Measurements from ENCODE around the gene PTPN7.
"Not testable (repeated sequence)": the region's sequence is repeated elsewhere in the genome, so short reads cannot be mapped to it uniquely, and the experiment has no call there.

Gene PTPN7

GRCh38 chr1:202129453-202130296 is 30.7 kb downstream of the PTPN7 start:
- DNase-seq = peak; percentile 67

DNA sequence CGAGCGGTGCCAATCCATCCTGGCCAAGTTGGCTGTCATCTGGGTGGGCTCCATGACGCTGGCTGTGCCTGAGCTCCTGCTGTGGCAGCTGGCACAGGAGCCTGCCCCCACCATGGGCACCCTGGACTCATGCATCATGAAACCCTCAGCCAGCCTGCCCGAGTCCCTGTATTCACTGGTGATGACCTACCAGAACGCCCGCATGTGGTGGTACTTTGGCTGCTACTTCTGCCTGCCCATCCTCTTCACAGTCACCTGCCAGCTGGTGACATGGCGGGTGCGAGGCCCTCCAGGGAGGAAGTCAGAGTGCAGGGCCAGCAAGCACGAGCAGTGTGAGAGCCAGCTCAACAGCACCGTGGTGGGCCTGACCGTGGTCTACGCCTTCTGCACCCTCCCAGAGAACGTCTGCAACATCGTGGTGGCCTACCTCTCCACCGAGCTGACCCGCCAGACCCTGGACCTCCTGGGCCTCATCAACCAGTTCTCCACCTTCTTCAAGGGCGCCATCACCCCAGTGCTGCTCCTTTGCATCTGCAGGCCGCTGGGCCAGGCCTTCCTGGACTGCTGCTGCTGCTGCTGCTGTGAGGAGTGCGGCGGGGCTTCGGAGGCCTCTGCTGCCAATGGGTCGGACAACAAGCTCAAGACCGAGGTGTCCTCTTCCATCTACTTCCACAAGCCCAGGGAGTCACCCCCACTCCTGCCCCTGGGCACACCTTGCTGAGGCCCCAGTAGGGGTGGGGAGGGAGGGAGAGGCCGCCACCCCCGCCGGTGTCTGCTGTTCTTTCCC is 32.4 kb downstream of the PTPN7 start:
- no peak for DNase-seq

- no peak for DNase-seq
Observed at GRCh38 chr1:202127061-202127460, 33.3 kb downstream of the PTPN7 start.

GRCh38 chr1:202126426-202126825 is 34.0 kb downstream of the PTPN7 start:
- DNase-seq = no peak

DNA sequence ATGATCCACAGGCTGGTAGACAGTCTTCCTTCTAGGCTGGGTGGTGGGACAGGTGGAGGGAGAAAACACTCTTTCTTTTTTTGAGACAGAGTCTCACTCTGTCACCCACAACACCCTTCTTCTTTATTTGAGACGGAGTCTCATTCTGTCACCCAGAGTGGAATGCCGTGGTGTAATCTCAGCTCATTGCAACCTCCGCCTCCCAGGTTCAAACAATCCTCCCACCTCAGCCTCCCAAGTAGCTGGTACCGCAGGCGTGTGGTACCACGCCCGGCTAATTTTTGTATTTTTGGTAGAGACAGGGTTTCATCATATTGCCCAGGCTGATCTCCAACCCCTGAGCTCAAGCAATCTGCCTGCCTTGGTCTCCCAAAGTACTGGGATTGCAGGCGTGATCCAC is 34.8 kb downstream of the PTPN7 start:
- DNase-seq = no peak

DNA sequence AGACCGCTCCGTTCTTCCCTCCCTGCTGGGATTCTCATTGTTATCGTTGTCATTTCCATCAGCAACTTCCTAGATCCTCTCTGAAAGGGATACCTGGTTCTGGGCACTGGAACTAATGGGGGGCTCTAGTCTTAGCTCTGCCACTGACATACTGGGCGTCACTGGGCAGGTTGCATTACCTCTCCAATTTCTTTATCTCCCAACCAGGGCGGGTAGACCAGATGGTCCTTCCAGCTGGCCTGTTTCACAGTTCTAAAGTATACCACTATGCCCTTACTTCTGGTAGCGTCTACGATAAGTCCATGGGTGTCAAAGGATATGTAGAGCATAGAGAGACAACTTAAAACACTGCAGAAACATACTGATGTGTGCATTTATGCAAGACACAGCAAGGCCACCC is 36.3 kb downstream of the PTPN7 start:
- DNase-seq = no peak

- no peak for DNase-seq
Observed at GRCh38 chr1:202123336-202123813, 37.0 kb downstream of the PTPN7 start.

DNA sequence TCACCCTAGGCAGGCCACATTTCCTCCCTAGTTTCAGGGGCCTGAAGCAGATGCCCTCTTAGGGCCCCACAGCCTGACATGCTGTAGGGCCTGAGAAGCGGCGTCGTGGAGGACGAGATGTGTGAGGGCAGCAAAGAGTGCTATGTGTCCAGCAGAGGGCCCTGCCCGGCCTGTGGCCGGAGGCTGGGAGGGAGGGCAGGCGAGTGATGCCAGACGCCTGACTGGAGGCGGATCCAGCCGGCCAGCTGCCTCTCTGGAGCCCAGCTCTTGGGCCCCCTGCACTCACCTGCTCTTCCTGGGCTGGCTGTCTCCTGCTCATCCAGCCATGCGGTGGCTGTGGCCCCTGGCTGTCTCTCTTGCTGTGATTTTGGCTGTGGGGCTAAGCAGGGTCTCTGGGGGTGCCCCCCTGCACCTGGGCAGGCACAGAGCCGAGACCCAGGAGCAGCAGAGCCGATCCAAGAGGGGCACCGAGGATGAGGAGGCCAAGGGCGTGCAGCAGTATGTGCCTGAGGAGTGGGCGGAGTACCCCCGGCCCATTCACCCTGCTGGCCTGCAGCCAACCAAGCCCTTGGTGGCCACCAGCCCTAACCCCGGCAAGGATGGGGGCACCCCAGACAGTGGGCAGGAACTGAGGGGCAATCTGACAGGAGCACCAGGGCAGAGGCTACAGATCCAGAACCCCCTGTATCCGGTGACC is 37.6 kb downstream of the PTPN7 start, which contains the start of gene GPR37L1:
Gene GPR37L1 (plus strand): TSS at position 279 of the 697 bp plus-strand sequence. CDS start 47 bp downstream, at position 326.
- peak; percentile 38 for DNase-seq

- no peak for DNase-seq
Observed at GRCh38 chr1:202121006-202121405, 39.4 kb downstream of the PTPN7 start.

GRCh38 chr1:202117898-202118371 is 42.5 kb downstream of the PTPN7 start:
- DNase-seq = no peak

DNA sequence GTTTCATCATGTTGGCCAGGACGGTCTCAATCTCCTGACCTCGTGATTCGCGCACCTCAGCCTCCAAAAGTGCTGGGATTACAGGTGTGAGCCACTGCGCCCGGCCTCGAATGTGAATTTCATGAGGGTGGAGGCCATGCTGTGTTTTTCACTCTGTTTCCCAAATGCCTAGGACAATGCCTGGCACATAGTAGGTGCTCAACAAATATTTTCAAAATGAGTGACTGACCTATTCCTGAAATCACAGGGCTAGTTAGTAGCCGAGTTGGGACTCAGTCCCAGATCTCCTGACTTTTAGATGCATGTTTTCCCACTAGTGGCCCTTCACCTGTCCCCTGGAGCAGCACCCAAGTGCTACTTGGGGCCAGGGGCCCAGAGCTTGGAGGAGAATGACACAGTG is 44.1 kb downstream of the PTPN7 start:
- DNase-seq = no peak

DNA sequence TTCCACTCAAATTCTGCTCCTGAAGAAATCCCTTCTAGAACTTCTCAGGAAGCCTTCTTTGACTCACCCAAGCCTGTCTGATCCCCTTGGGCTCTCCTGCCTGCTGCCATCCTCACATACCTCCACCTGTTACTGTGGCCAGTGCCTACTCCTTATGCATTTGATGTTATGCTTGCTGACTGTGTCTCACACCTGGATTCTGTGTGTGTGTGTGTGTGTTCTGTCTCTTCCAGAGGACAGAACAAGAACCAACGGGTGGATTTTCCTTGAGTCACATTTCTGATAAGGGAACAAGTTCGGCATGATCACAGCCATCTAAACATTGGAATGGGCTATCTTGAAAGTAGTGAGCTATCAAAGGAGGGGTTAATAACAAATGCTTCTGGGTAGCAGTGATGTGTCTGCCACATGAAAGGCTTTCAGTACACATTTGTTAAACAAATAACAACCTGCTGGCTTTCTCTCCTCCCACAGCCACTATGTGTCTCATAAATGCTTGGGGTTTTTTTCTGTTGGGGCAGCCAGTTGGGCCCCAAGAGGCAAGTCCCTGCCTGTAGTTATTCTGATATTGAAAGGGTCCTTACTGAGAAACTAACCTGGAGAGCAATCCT is 46.6 kb downstream of the PTPN7 start:
- no peak for DNase-seq

GRCh38 chr1:202112859-202113689 is 47.3 kb downstream of the PTPN7 start:
- no peak for DNase-seq

- not testable (repeated sequence) for DNase-seq
Observed at GRCh38 chr1:202111589-202111988, 48.8 kb downstream of the PTPN7 start.

GRCh38 chr1:202110977-202111376 is 49.4 kb downstream of the PTPN7 start:
- DNase-seq = no peak

DNA sequence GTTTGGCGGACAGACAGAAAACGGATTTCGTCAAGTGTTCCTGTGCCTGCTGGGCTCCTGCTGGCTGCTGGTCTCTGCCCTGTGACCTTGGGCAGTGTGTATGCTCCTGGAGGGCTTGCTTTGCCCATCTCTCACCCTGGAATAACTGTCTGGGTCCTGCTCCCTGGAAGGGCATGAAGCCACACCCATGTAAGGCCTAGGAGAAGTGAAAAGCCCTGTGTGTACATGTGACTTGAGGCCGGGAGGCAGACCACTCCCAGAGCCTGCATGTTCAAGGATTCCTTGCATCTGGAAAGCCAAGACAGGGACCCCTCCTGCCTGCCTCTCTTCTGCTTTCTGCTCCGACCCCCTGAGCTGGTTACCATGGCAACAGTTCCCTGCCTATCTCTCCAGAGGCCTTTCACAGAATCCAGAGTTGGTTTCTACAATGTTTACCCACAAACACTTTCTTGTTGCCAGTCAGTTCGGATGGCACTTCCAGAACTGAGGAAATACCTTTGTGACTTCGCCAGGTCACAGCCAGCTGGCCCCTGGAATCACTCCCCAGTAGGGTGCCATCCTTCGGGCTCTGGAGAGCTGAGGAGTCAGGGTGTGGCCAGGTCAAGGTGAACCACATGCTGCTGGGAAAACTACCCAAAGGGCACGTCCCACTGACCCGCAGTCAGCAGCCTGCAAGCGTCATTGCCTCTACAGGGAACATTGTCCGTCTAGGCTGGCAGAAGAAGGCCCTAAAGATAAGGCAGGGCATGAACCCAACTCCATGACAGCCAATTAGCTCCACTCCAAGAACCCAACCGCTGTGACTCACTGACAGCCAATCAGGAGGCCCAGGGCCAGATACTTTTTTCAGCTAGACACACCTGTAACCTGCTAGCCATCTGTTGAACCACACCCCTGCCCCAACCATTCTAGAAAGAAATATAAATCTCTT is 52.3 kb downstream of the PTPN7 start:
- peak; percentile 29 for DNase-seq

- DNase-seq = peak; percentile 98
Observed at GRCh38 chr1:202107321-202107761, 53.1 kb downstream of the PTPN7 start.

DNA sequence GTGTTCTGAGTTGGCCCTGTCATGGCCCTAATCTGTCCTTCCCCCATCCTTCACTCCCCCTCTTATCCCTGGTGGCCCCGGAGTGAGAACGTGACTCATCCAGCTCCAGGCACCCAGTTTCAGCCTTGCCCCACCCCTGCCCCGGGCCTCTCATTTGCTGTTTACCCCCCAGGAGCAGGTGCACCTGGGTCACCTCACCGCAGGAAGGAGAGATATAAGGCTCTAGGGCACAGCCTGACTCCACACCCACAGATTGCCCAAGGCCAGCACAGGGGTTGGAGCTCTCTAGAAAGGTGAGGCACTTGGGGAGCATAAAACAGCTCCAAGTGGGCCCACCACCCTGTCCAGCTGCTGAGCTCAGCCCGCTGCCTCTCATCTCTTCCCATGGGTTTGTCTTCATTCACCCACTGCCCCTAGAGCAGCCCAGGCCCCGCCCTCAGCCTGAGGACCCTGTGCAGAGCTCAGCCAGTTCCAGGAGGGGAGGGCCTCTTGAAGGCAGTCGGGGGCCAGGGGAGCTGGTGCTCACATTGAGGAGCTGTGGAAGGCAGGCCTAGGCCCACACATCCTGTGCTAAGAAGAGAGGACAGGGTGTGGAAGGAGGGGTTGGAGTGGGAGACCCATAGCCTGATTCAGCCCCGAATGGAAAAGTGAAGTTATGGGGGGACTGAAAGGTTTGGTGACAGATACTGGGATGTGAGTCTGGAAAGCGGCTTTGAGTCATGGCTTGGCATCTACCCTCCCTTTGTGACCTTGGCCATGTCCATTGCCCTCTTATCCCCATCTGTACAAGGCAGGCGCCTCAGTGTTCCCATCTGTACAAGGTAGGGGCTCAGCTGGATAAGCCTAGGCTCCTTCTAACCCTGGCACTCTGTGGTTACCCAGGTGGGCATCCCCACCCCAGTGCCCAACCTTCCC is 53.8 kb downstream of the PTPN7 start:
- peak; percentile 82 for DNase-seq
